ENCODE measurements around the gene TIPARP. TPM values are rescaled to one million over a fixed set of nuclear protein-coding genes. Genes with fewer than 3 reads are reported as not detected.
A peak's percentile ranks its signal among the peaks of the same experiment; 100 is the strongest.

The TIPARP gene
- polyA plus RNA-seq, 1 experiment, result 25.1 TPM

- DNase-seq (ENCODE audit: low read depth, low spot score), result no peak
- ChIA-PET CTCF (no interaction called here), POLR2A (no interaction called here)
- Histone ChIP-seq H3K27me3 (ENCODE audit: control insufficient read depth, insufficient read depth, low read length) (no peaks in the 10 kb centered on the region), H3K9me3 (ENCODE audit: control insufficient read depth, insufficient read depth, low read length) (no peaks in the 10 kb centered on the region), H3K27ac (ENCODE audit: low read depth, low read length) (no peak overlapping the region), H3K4me3 (ENCODE audit: low read depth, low read length) (no peak overlapping the region)
- no peak for TF ChIP-seq CTCF (IDR thresholded peaks at IDR 0.05; ENCODE audit: low read depth, low read length)
These were observed 44.2 kb upstream of the TIPARP start for GRCh38 chr3:156630081-156630772.

GRCh38 chr3:156630773-156631093 is 43.7 kb upstream of the TIPARP start:
- ChIA-PET CTCF (no interaction called here), POLR2A (no interaction called here)
- Histone ChIP-seq H3K4me3 (ENCODE audit: low read depth, low read length) (no peak overlapping the region), H3K27me3 (ENCODE audit: control insufficient read depth, insufficient read depth, low read length) (no peaks in the 10 kb centered on the region), H3K27ac (ENCODE audit: low read depth, low read length) (no peak overlapping the region), H3K9me3 (ENCODE audit: control insufficient read depth, insufficient read depth, low read length) (no peaks in the 10 kb centered on the region)
- TF ChIP-seq CTCF (IDR thresholded peaks at IDR 0.05; ENCODE audit: low read depth, low read length), result no peak
- no peak for DNase-seq (ENCODE audit: low read depth, low spot score)

GRCh38 chr3:156631323-156631722 is 43.1 kb upstream of the TIPARP start:
- no peak for DNase-seq (ENCODE audit: low read depth, low spot score)

GRCh38 chr3:156632601-156633000 is 41.8 kb upstream of the TIPARP start:
- no peak overlapping the region for H3K27ac ChIP-seq (ENCODE audit: low read depth, low read length)
- POLR2A ChIA-PET, result no interaction called here
- H3K9me3 ChIP-seq (ENCODE audit: control insufficient read depth, insufficient read depth, low read length), result no peaks in the 10 kb centered on the region
- no peak overlapping the region for H3K4me3 ChIP-seq (ENCODE audit: low read depth, low read length)
- TF ChIP-seq CTCF (IDR thresholded peaks at IDR 0.05; ENCODE audit: low read depth, low read length), result no peak
- peaks cover 2% of the 10 kb centered on the region for H3K27me3 ChIP-seq (ENCODE audit: control insufficient read depth, insufficient read depth, low read length)
- CTCF ChIA-PET, result interaction anchor here (0.6 kb wide), 1 partner anchor 516 kb away, joined by 3 read pairs; no protein-coding TSS in a partner anchor
- no peak for DNase-seq (ENCODE audit: low read depth, low spot score)

More at GRCh38 chr3:156631323-156631722, 43.1 kb upstream of the TIPARP start:
- H3K9me3 ChIP-seq (ENCODE audit: control insufficient read depth, insufficient read depth, low read length), result no peaks in the 10 kb centered on the region
- H3K27me3 ChIP-seq (ENCODE audit: control insufficient read depth, insufficient read depth, low read length), result no peaks in the 10 kb centered on the region
- no peak for TF ChIP-seq CTCF (IDR thresholded peaks at IDR 0.05; ENCODE audit: low read depth, low read length)
- CTCF ChIA-PET, result no interaction called here
- no peak overlapping the region for H3K4me3 ChIP-seq (ENCODE audit: low read depth, low read length)
- POLR2A ChIA-PET, result no interaction called here
- H3K27ac ChIP-seq (ENCODE audit: low read depth, low read length), result no peak overlapping the region

GRCh38 chr3:156633335-156633734 is 41.1 kb upstream of the TIPARP start:
- TF ChIP-seq CTCF (IDR thresholded peaks at IDR 0.05; ENCODE audit: low read depth, low read length), result no peak
- POLR2A ChIA-PET, result no interaction called here
- no peak overlapping the region for H3K4me3 ChIP-seq (ENCODE audit: low read depth, low read length)
- no peaks in the 10 kb centered on the region for H3K9me3 ChIP-seq (ENCODE audit: control insufficient read depth, insufficient read depth, low read length)
- H3K27me3 ChIP-seq (ENCODE audit: control insufficient read depth, insufficient read depth, low read length), result peaks cover 2% of the 10 kb centered on the region
- CTCF ChIA-PET, result interaction anchor here (0.6 kb wide), 1 partner anchor 515 kb away, joined by 3 read pairs; no protein-coding TSS in a partner anchor
- peak; percentile 49 for DNase-seq (ENCODE audit: low read depth, low spot score)
- H3K27ac ChIP-seq (ENCODE audit: low read depth, low read length), result no peak overlapping the region
